ENCODE data around the gene ATP8A2.
"Not testable (repeated sequence)": the region's sequence is repeated elsewhere in the genome, so short reads cannot be mapped to it uniquely, and the experiment has no call there.

The ATP8A2 gene

DNA sequence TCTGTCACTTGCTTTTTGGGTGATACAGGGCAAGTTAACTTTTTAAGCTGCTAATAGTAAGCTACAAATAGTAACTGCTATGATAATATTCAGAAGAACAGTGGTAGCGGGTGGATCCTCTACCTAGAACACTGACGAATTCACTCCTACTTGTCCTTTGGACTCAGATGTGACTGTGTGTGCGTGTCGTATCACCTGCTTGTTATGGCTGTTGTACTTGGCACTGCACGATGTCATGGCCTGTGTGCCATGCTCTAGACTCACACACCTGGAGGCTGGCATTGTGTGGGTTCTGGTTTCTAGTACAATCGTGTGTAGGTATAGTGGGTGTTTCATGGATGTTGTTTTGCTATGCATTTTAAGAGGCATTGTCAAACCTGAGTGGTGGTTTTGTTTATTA lies 130.8 kb downstream of the ATP8A2 start:
- Histone ChIP-seq H3K9ac (ENCODE audit: insufficient read length, low read depth) (no peak overlapping the region), H3K27me3 (ENCODE audit: insufficient read depth, insufficient read length) (no peaks in the 10 kb centered on the region), H3K9me3 (ENCODE audit: insufficient read depth, low read length) (no peaks in the 10 kb centered on the region), H3K36me3 (ENCODE audit: insufficient read depth, insufficient read length, low read length) (no peaks in the 10 kb centered on the region), H3K4me3 (ENCODE audit: insufficient read length, low read depth) (no peak overlapping the region), H3K4me1 (ENCODE audit: insufficient read depth, insufficient read length) (no peaks in the 10 kb centered on the region)
- TF ChIP-seq ZNF274 (IDR thresholded peaks at IDR 0.05; ENCODE audit: low read depth, low read length), result no peak
- no peak for DNase-seq (ENCODE audit: low read depth, low spot score)

DNA sequence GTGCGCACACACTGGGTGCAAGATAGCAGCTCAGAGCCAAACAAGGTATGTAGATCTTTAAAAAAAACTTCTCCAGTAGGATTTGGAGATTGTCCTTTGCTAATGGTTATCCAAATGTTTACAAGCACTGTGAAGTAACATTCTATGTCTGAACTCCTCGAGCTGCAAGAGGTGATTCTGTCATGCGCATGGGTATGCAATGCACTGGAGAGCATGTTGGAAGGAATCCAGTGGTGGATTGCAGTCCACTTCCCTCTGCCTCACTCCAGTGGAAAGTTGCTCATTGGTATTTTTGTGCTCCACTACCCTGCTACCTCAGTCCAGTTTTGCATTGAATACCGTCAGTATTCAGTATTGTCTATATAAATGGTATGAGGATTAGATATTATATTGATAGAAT lies 132.1 kb downstream of the ATP8A2 start:
- Histone ChIP-seq H3K36me3 (ENCODE audit: insufficient read depth, insufficient read length, low read length) (no peaks in the 10 kb centered on the region), H3K9me3 (ENCODE audit: insufficient read depth, low read length) (no peaks in the 10 kb centered on the region), H3K4me1 (ENCODE audit: insufficient read depth, insufficient read length) (no peaks in the 10 kb centered on the region), H3K4me3 (ENCODE audit: insufficient read length, low read depth) (no peak overlapping the region), H3K27me3 (ENCODE audit: insufficient read depth, insufficient read length) (no peaks in the 10 kb centered on the region), H3K9ac (ENCODE audit: insufficient read length, low read depth) (no peak overlapping the region)
- no peak for DNase-seq (ENCODE audit: low read depth, low spot score)
- TF ChIP-seq SUZ12 (IDR thresholded peaks at IDR 0.05; ENCODE audit: extremely low read depth, insufficient read depth, insufficient read length) (no peak), YY1 (IDR thresholded peaks at IDR 0.05; ENCODE audit: insufficient read depth, insufficient read length) (no peak), ZNF274 (IDR thresholded peaks at IDR 0.05; ENCODE audit: low read depth, low read length) (no peak)

DNA sequence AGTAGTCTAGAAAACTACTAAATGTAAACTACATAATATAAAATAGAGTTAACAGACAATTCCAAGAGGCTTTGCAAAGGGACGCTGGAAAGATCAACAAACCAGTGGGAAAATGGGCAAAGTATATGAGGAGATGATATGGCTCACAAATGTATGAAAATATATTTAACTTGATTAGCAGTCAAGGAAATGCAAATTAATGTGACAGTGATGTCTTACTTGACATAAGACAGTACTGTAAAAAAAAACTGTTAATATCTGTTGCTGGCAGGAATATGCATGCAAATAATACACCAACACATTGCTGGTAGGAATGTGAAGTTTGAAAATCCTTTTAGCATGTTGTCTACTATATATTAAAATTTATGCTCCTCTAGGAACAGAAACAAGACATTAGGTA lies 136.1 kb downstream of the ATP8A2 start:
- DNase-seq (ENCODE audit: low read depth, low spot score), result no peak

GRCh38 chr13:25513060-25513459 lies 141.3 kb downstream of the ATP8A2 start:
- H3K9me3 ChIP-seq (ENCODE audit: insufficient read depth, low read length); H3K4me1 ChIP-seq (ENCODE audit: insufficient read depth, insufficient read length); H3K36me3 ChIP-seq (ENCODE audit: insufficient read depth, insufficient read length, low read length); H3K9ac ChIP-seq (ENCODE audit: insufficient read length, low read depth); DNase-seq (ENCODE audit: low read depth, low spot score); H3K4me3 ChIP-seq (ENCODE audit: insufficient read length, low read depth); H3K27me3 ChIP-seq (ENCODE audit: insufficient read depth, insufficient read length): not testable (repeated sequence)

More for the DNA sequence above, 136.1 kb downstream of the ATP8A2 start:
- Histone ChIP-seq H3K36me3 (ENCODE audit: insufficient read depth, insufficient read length, low read length) (no peaks in the 10 kb centered on the region), H3K4me3 (ENCODE audit: insufficient read length, low read depth) (no peak overlapping the region), H3K9me3 (ENCODE audit: insufficient read depth, low read length) (0 out of 2 replicates have a peak, but pooled peaks cover 7% of the 10 kb centered on the region), H3K4me1 (ENCODE audit: insufficient read depth, insufficient read length) (no peaks in the 10 kb centered on the region), H3K27me3 (ENCODE audit: insufficient read depth, insufficient read length) (no peaks in the 10 kb centered on the region), H3K9ac (ENCODE audit: insufficient read length, low read depth) (no peak overlapping the region)
- TF ChIP-seq YY1 (IDR thresholded peaks at IDR 0.05; ENCODE audit: insufficient read depth, insufficient read length) (no peak), SUZ12 (IDR thresholded peaks at IDR 0.05; ENCODE audit: extremely low read depth, insufficient read depth, insufficient read length) (no peak), ZNF274 (IDR thresholded peaks at IDR 0.05; ENCODE audit: low read depth, low read length) (no peak)

GRCh38 chr13:25518441-25518840 lies 146.7 kb downstream of the ATP8A2 start:
- H3K9ac ChIP-seq (ENCODE audit: insufficient read length, low read depth), result no peak overlapping the region
- no peaks in the 10 kb centered on the region for H3K27me3 ChIP-seq (ENCODE audit: insufficient read depth, insufficient read length)
- H3K9me3 ChIP-seq (ENCODE audit: insufficient read depth, low read length), result no peaks in the 10 kb centered on the region
- H3K4me1 ChIP-seq (ENCODE audit: insufficient read depth, insufficient read length), result no peaks in the 10 kb centered on the region
- H3K36me3 ChIP-seq (ENCODE audit: insufficient read depth, insufficient read length, low read length), result no peaks in the 10 kb centered on the region
- DNase-seq (ENCODE audit: low read depth, low spot score), result no peak
- H3K4me3 ChIP-seq (ENCODE audit: insufficient read length, low read depth), result no peak overlapping the region
- TF ChIP-seq ZNF274 (IDR thresholded peaks at IDR 0.05; ENCODE audit: low read depth, low read length) (no peak), YY1 (IDR thresholded peaks at IDR 0.05; ENCODE audit: insufficient read depth, insufficient read length) (no peak), SUZ12 (IDR thresholded peaks at IDR 0.05; ENCODE audit: extremely low read depth, insufficient read depth, insufficient read length) (no peak)

- Histone ChIP-seq H3K27me3 (ENCODE audit: insufficient read depth, insufficient read length) (no peaks in the 10 kb centered on the region), H3K36me3 (ENCODE audit: insufficient read depth, insufficient read length, low read length) (no peaks in the 10 kb centered on the region), H3K9me3 (ENCODE audit: insufficient read depth, low read length) (peaks cover 18% of the 10 kb centered on the region; the same call in 1 of the 2 replicates), H3K4me1 (ENCODE audit: insufficient read depth, insufficient read length) (no peaks in the 10 kb centered on the region), H3K4me3 (ENCODE audit: insufficient read length, low read depth) (no peak overlapping the region), H3K9ac (ENCODE audit: insufficient read length, low read depth) (no peak overlapping the region)
- no peak for DNase-seq (ENCODE audit: low read depth, low spot score)
- TF ChIP-seq ZNF274 (IDR thresholded peaks at IDR 0.05; ENCODE audit: low read depth, low read length), result no peak
- no peak for TF ChIP-seq YY1 (IDR thresholded peaks at IDR 0.05; ENCODE audit: insufficient read depth, insufficient read length)
- no peak for TF ChIP-seq SUZ12 (IDR thresholded peaks at IDR 0.05; ENCODE audit: extremely low read depth, insufficient read depth, insufficient read length)
These were observed 154.1 kb downstream of the ATP8A2 start for GRCh38 chr13:25525884-25526283.

- no peaks in the 10 kb centered on the region for H3K4me1 ChIP-seq (ENCODE audit: insufficient read depth, insufficient read length)
- H3K36me3 ChIP-seq (ENCODE audit: insufficient read depth, insufficient read length, low read length), result no peaks in the 10 kb centered on the region
- DNase-seq (ENCODE audit: low read depth, low spot score), result no peak
- H3K9ac ChIP-seq (ENCODE audit: insufficient read length, low read depth), result no peak overlapping the region
- TF ChIP-seq YY1 (IDR thresholded peaks at IDR 0.05; ENCODE audit: insufficient read depth, insufficient read length) (no peak), SUZ12 (IDR thresholded peaks at IDR 0.05; ENCODE audit: extremely low read depth, insufficient read depth, insufficient read length) (no peak), ZNF274 (IDR thresholded peaks at IDR 0.05; ENCODE audit: low read depth, low read length) (no peak)
- H3K9me3 ChIP-seq (ENCODE audit: insufficient read depth, low read length), result peaks cover 18% of the 10 kb centered on the region; the same call in 1 of the 2 replicates
- H3K27me3 ChIP-seq (ENCODE audit: insufficient read depth, insufficient read length), result no peaks in the 10 kb centered on the region
- H3K4me3 ChIP-seq (ENCODE audit: insufficient read length, low read depth), result no peak overlapping the region
These were observed 156.5 kb downstream of the ATP8A2 start for GRCh38 chr13:25528266-25528665.

GRCh38 chr13:25529425-25529824 lies 157.7 kb downstream of the ATP8A2 start:
- no peak overlapping the region for H3K4me3 ChIP-seq (ENCODE audit: insufficient read length, low read depth)

More at GRCh38 chr13:25529425-25529824, 157.7 kb downstream of the ATP8A2 start:
- Histone ChIP-seq H3K4me1 (ENCODE audit: insufficient read depth, insufficient read length) (no peaks in the 10 kb centered on the region), H3K9ac (ENCODE audit: insufficient read length, low read depth) (no peak overlapping the region), H3K27me3 (ENCODE audit: insufficient read depth, insufficient read length) (no peaks in the 10 kb centered on the region), H3K9me3 (ENCODE audit: insufficient read depth, low read length) (peaks cover 14% of the 10 kb centered on the region; the same call in 1 of the 2 replicates), H3K36me3 (ENCODE audit: insufficient read depth, insufficient read length, low read length) (no peaks in the 10 kb centered on the region)
- DNase-seq (ENCODE audit: low read depth, low spot score), result no peak
- no peak for TF ChIP-seq SUZ12 (IDR thresholded peaks at IDR 0.05; ENCODE audit: extremely low read depth, insufficient read depth, insufficient read length)
- no peak for TF ChIP-seq YY1 (IDR thresholded peaks at IDR 0.05; ENCODE audit: insufficient read depth, insufficient read length)
- no peak for TF ChIP-seq ZNF274 (IDR thresholded peaks at IDR 0.05; ENCODE audit: low read depth, low read length)

All from NT2/D1 (cell line).